ENCODE data around the gene VCX2.

The VCX2 gene

GRCh38 chrX:8147226-8147625, 23.8 kb downstream of the VCX2 start:
- no peak for TF ChIP-seq CTCF (conservative IDR thresholded peaks at IDR 0.05; ENCODE audit: low read depth, low read length)
- no peaks in the 10 kb centered on the region for H3K4me1 ChIP-seq (ENCODE audit: low read depth, poor library complexity, severe bottlenecking)

DNA sequence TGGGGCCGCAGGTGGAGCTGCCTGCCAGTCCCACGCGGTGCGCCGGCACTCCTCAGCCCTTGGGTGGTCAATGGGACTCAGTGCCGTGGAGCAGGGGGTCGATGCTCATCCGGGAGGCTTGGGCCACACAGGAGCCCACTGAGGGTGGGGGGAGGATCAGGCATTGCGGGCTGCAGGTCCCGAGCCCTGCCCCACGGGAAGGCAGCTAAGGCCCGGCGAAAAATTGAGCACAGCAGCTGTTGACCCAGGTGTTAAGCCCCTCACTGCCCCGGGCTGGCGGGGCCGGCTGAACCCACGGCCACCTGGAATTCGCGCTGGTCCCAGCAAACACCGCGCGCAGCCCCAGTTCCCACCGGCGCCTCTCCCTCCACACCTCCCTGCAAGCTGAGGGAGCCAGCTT, 26.1 kb downstream of the VCX2 start:
- no peaks in the 10 kb centered on the region for H4K20me1 ChIP-seq (ENCODE audit: insufficient read depth)
- no peak overlapping the region for H3K9ac ChIP-seq
- TF ChIP-seq CTCF (conservative IDR thresholded peaks at IDR 0.05; ENCODE audit: low read depth, low read length), result no peak
- no peak overlapping the region for H3K27ac ChIP-seq
- no peak overlapping the region for H2AFZ ChIP-seq (ENCODE audit: low read depth)
- no peak overlapping the region for H3K4me3 ChIP-seq (IDR thresholded peaks at IDR 0.05; ENCODE audit: insufficient read depth, low read depth, low read length)
- H3K36me3 ChIP-seq (ENCODE audit: insufficient read depth), result no peaks in the 10 kb centered on the region
- H3K4me2 ChIP-seq, result no peak overlapping the region
- no peaks in the 10 kb centered on the region for H3K79me2 ChIP-seq (ENCODE audit: insufficient read depth, low read depth)
- H3K27me3 ChIP-seq (ENCODE audit: insufficient read depth, low read depth), result no peaks in the 10 kb centered on the region
- H3K4me1 ChIP-seq (ENCODE audit: low read depth, poor library complexity, severe bottlenecking), result no peaks in the 10 kb centered on the region

More at GRCh38 chrX:8147226-8147625, 23.8 kb downstream of the VCX2 start:
- H3K4me2 ChIP-seq, result no peak overlapping the region
- no peak overlapping the region for H3K4me3 ChIP-seq (IDR thresholded peaks at IDR 0.05; ENCODE audit: insufficient read depth, low read depth, low read length)
- H3K79me2 ChIP-seq (ENCODE audit: insufficient read depth, low read depth), result no peaks in the 10 kb centered on the region
- no peaks in the 10 kb centered on the region for H3K36me3 ChIP-seq (ENCODE audit: insufficient read depth)
- no peak overlapping the region for H3K27ac ChIP-seq
- no peaks in the 10 kb centered on the region for H3K27me3 ChIP-seq (ENCODE audit: insufficient read depth, low read depth)
- no peaks in the 10 kb centered on the region for H4K20me1 ChIP-seq (ENCODE audit: insufficient read depth)
- H3K9ac ChIP-seq, result no peak overlapping the region
- no peak overlapping the region for H2AFZ ChIP-seq (ENCODE audit: low read depth)

GRCh38 chrX:8141896-8142295, 29.2 kb downstream of the VCX2 start:
- Histone ChIP-seq H3K4me2 (no peak overlapping the region), H3K27ac (no peak overlapping the region), H3K4me3 (IDR thresholded peaks at IDR 0.05; ENCODE audit: insufficient read depth, low read depth, low read length) (no peak overlapping the region), H3K79me2 (ENCODE audit: insufficient read depth, low read depth) (no peaks in the 10 kb centered on the region), H3K36me3 (ENCODE audit: insufficient read depth) (no peaks in the 10 kb centered on the region), H4K20me1 (ENCODE audit: insufficient read depth) (no peaks in the 10 kb centered on the region), H3K4me1 (ENCODE audit: low read depth, poor library complexity, severe bottlenecking) (no peaks in the 10 kb centered on the region), H2AFZ (ENCODE audit: low read depth) (no peak overlapping the region), H3K9ac (no peak overlapping the region), H3K27me3 (ENCODE audit: insufficient read depth, low read depth) (no peaks in the 10 kb centered on the region)
- no peak for TF ChIP-seq CTCF (conservative IDR thresholded peaks at IDR 0.05; ENCODE audit: low read depth, low read length)

- no peak overlapping the region for H3K9ac ChIP-seq
- H3K27ac ChIP-seq, result no peak overlapping the region
- no peaks in the 10 kb centered on the region for H3K79me2 ChIP-seq (ENCODE audit: insufficient read depth, low read depth)
- TF ChIP-seq CTCF (conservative IDR thresholded peaks at IDR 0.05; ENCODE audit: low read depth, low read length), result no peak
- no peak overlapping the region for H3K4me2 ChIP-seq
- no peak overlapping the region for H2AFZ ChIP-seq (ENCODE audit: low read depth)
- no peaks in the 10 kb centered on the region for H3K27me3 ChIP-seq (ENCODE audit: insufficient read depth, low read depth)
- H3K4me3 ChIP-seq (IDR thresholded peaks at IDR 0.05; ENCODE audit: insufficient read depth, low read depth, low read length), result no peak overlapping the region
- H3K4me1 ChIP-seq (ENCODE audit: low read depth, poor library complexity, severe bottlenecking), result no peaks in the 10 kb centered on the region
- H3K36me3 ChIP-seq (ENCODE audit: insufficient read depth), result no peaks in the 10 kb centered on the region
- H4K20me1 ChIP-seq (ENCODE audit: insufficient read depth), result no peaks in the 10 kb centered on the region
Observed at GRCh38 chrX:8140986-8141744, 29.9 kb downstream of the VCX2 start.

Measured in KMS-11 (cell line).